ENCODE results near the gene C1orf21.
A peak's percentile ranks its signal among the peaks of the same experiment; 100 is the strongest.

C1orf21 gene

DNA sequence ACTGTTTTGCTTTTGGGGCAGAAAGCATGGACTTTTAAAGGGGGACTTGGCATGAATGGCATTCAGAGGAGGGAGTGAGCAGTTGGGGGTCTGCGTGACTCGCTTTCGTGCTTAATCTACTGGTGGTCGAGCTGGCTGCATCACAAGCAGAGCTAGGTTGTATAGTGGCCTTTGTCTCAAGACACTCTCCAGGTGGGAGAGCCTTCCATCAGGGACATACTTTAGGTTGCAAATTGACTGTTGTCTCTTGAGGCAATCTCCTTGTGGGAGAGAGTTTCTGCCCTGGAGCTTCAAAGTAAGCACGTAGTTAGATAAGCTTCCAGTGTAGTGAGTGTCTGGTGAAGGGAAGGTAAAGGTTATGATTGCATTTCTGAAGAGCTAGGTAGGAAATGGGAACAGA, 93.9 kb downstream of the C1orf21 start:
- H3K36me3 ChIP-seq (ENCODE audit: insufficient read depth, low read length) = no peaks in the 10 kb centered on the region
- TF ChIP-seq EZH2 (IDR thresholded peaks at IDR 0.05; ENCODE audit: borderline replicate concordance, low read length) = no peak
- TF ChIP-seq, protein P1, sequence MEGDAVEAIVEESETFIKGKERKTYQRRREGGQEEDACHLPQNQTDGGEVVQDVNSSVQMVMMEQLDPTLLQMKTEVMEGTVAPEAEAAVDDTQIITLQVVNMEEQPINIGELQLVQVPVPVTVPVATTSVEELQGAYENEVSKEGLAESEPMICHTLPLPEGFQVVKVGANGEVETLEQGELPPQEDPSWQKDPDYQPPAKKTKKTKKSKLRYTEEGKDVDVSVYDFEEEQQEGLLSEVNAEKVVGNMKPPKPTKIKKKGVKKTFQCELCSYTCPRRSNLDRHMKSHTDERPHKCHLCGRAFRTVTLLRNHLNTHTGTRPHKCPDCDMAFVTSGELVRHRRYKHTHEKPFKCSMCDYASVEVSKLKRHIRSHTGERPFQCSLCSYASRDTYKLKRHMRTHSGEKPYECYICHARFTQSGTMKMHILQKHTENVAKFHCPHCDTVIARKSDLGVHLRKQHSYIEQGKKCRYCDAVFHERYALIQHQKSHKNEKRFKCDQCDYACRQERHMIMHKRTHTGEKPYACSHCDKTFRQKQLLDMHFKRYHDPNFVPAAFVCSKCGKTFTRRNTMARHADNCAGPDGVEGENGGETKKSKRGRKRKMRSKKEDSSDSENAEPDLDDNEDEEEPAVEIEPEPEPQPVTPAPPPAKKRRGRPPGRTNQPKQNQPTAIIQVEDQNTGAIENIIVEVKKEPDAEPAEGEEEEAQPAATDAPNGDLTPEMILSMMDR (IDR thresholded peaks at IDR 0.05; ENCODE audit: low read length) = no peak
- H3K4me1 ChIP-seq (ENCODE audit: insufficient read depth, low read length, severe bottlenecking) = no peaks in the 10 kb centered on the region
- H3K4me3 ChIP-seq (ENCODE audit: low read depth, low read length, poor library complexity, severe bottlenecking) = no peak overlapping the region
- no peak overlapping the region for H3K9ac ChIP-seq (ENCODE audit: low read length)
- H3K79me2 ChIP-seq (ENCODE audit: insufficient read depth, low read length) = no peaks in the 10 kb centered on the region
- H3K9me2 ChIP-seq (ENCODE audit: low read depth, low read length) = no peaks in the 10 kb centered on the region
- H3F3A ChIP-seq (ENCODE audit: insufficient read depth, low read length) = no peaks in the 10 kb centered on the region
- no peaks in the 10 kb centered on the region; the same call in 1 of the 2 replicates for H3K27me3 ChIP-seq (ENCODE audit: insufficient read depth, low read length)
- H3K27ac ChIP-seq (ENCODE audit: low read depth, low read length, poor library complexity, severe bottlenecking) = no peak overlapping the region
- H4K20me1 ChIP-seq (ENCODE audit: insufficient read depth, low read length) = no peaks in the 10 kb centered on the region
- H3K4me2 ChIP-seq (ENCODE audit: low read length) = no peak overlapping the region
- no peaks in the 10 kb centered on the region for H3K9me3 ChIP-seq (ENCODE audit: low read length)
- no peak overlapping the region for H2AFZ ChIP-seq (ENCODE audit: low read length)

DNA sequence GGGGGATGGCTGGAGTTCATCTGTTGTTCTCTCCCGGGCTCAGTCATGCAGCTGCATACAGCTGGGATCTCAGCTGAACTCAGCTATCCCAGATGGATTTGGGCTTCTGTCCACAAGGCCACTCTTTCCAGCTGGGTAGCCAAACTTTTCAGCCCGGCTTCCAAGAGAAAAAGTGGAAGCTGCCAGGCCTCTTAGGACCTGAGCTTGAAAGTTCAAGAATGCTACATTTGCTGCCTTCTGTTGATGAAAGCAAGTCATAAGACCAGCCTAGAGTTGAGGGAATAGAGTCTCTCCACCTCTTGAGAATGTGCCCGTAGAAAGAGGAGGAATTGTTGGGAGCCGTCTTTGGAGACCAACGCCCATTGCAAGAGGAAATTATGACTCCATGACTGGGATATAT, 95.3 kb downstream of the C1orf21 start:
- H3K4me2 ChIP-seq (ENCODE audit: low read length) = no peak overlapping the region
- H3K4me3 ChIP-seq (ENCODE audit: low read depth, low read length, poor library complexity, severe bottlenecking) = no peak overlapping the region
- H3K9ac ChIP-seq (ENCODE audit: low read length) = no peak overlapping the region
- H3F3A ChIP-seq (ENCODE audit: insufficient read depth, low read length) = no peaks in the 10 kb centered on the region
- H3K9me3 ChIP-seq (ENCODE audit: low read length) = no peaks in the 10 kb centered on the region
- H3K4me1 ChIP-seq (ENCODE audit: insufficient read depth, low read length, severe bottlenecking) = no peaks in the 10 kb centered on the region
- TF ChIP-seq, protein P1 (IDR thresholded peaks at IDR 0.05; ENCODE audit: low read length) = no peak
- TF ChIP-seq EZH2 (IDR thresholded peaks at IDR 0.05; ENCODE audit: borderline replicate concordance, low read length) = no peak
- H2AFZ ChIP-seq (ENCODE audit: low read length) = no peak overlapping the region
- no peaks in the 10 kb centered on the region for H3K36me3 ChIP-seq (ENCODE audit: insufficient read depth, low read length)
- no peaks in the 10 kb centered on the region for H3K9me2 ChIP-seq (ENCODE audit: low read depth, low read length)
- H3K79me2 ChIP-seq (ENCODE audit: insufficient read depth, low read length) = no peaks in the 10 kb centered on the region
- H3K27ac ChIP-seq (ENCODE audit: low read depth, low read length, poor library complexity, severe bottlenecking) = no peak overlapping the region
- no peaks in the 10 kb centered on the region for H4K20me1 ChIP-seq (ENCODE audit: insufficient read depth, low read length)
- H3K27me3 ChIP-seq (ENCODE audit: insufficient read depth, low read length) = no peaks in the 10 kb centered on the region; the same call in 1 of the 2 replicates

DNA sequence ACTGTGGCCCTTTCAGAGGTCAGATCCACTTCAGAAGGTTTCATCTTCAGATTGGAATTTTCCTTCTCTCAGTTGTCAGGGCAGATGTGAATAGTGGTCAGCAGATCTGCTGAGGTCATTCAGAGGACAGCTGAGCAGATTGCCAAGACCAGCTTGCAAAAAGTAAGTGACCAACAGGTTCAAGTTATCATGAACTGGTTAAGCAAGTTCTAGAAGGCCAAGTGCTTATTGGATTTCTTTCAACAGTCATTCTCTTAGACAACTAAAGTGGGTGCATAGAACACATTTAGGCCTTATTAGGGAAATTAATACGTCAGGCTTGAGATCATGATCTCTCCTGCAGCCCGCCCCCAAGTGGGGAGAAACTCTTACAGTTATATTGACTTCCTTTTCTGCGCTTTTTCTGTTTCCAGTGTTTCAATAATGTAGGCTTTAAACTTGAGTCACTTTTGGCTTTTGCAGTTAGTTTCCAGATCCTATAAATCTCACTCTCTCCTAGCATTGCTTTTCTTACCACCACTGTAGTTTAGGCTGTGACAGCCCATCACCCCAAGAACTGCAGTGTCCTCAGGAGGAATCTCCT, 96.4 kb downstream of the C1orf21 start:
- Histone ChIP-seq H3K36me3 (ENCODE audit: insufficient read depth, low read length) (no peaks in the 10 kb centered on the region), H3K9me2 (ENCODE audit: low read depth, low read length) (no peaks in the 10 kb centered on the region), H3K79me2 (ENCODE audit: insufficient read depth, low read length) (no peaks in the 10 kb centered on the region), H3K27me3 (ENCODE audit: insufficient read depth, low read length) (no peaks in the 10 kb centered on the region; the same call in 1 of the 2 replicates), H3F3A (ENCODE audit: insufficient read depth, low read length) (no peaks in the 10 kb centered on the region), H3K9ac (ENCODE audit: low read length) (no peak overlapping the region), H3K4me1 (ENCODE audit: insufficient read depth, low read length, severe bottlenecking) (no peaks in the 10 kb centered on the region), H3K9me3 (ENCODE audit: low read length) (no peaks in the 10 kb centered on the region), H4K20me1 (ENCODE audit: insufficient read depth, low read length) (no peaks in the 10 kb centered on the region), H3K27ac (ENCODE audit: low read depth, low read length, poor library complexity, severe bottlenecking) (no peak overlapping the region), H3K4me2 (ENCODE audit: low read length) (no peak overlapping the region), H2AFZ (ENCODE audit: low read length) (no peak overlapping the region), H3K4me3 (ENCODE audit: low read depth, low read length, poor library complexity, severe bottlenecking) (no peak overlapping the region)
- no peak for TF ChIP-seq EZH2 (IDR thresholded peaks at IDR 0.05; ENCODE audit: borderline replicate concordance, low read length)
- TF ChIP-seq, protein P1 (IDR thresholded peaks at IDR 0.05; ENCODE audit: low read length) = peak; percentile 17; the same call in 1 of the 2 replicates
